Smooth muscle cell (in vitro differentiated cells): ENCODE measurements around the gene CAST. TPM values are rescaled to one million over a fixed set of nuclear protein-coding genes. Genes with fewer than 3 reads are reported as not detected.
A peak's percentile ranks its signal among the peaks of the same experiment; 100 is the strongest.

ENCODE experiments used
- DNase-seq: peaks from one replicate; lab custom pipeline; 2025; ENCODE audit not compliant: unreplicated experiment; lab: John Stamatoyannopoulos, UW
- H2AFZ ChIP-seq: fragments of 200-600 bp; sonication (generic); 2 replicates; pipeline ENCODE4 v1.6.0; 2016; ENCODE audit warnings: antibody characterized with exemption, low read depth, mild to moderate bottlenecking
- H3F3A ChIP-seq: fragments of 200-600 bp; sonication (generic); 2 replicates; pipeline ENCODE4 v1.6.0; 2017; ENCODE audit warnings: antibody characterized with exemption, low read depth
- H3K27ac ChIP-seq: fragments of 200-600 bp; sonication (generic); 2 replicates; pipeline ENCODE4 v1.5.1; 2016; ENCODE audit warnings: low read depth, mild to moderate bottlenecking
- H3K27me3 ChIP-seq: fragments of 200-600 bp; sonication (generic); 2 replicates; pipeline ENCODE4 v1.6.1; 2016; ENCODE audit warnings: low read depth, mild to moderate bottlenecking
- H3K36me3 ChIP-seq: fragments of 200-600 bp; sonication (generic); 2 replicates; pipeline ENCODE4 v1.5.1; 2016; ENCODE audit warnings: low read depth
- H3K4me1 ChIP-seq: fragments of 200-600 bp; sonication (generic); 2 replicates; pipeline ENCODE4 v1.5.1; 2016; ENCODE audit warnings: low read depth
- H3K4me2 ChIP-seq: fragments of 200-600 bp; sonication (generic); 2 replicates; pipeline ENCODE4 v1.6.0; 2016; ENCODE audit warnings: mild to moderate bottlenecking
- H3K4me3 ChIP-seq: fragments of 200-600 bp; sonication (generic); 2 replicates; pipeline ENCODE4 v1.5.1; 2016; ENCODE audit warnings: mild to moderate bottlenecking
- H3K79me2 ChIP-seq: fragments of 200-600 bp; sonication (generic); 2 replicates; pipeline ENCODE4 v1.6.0; 2016; ENCODE audit warnings: low read depth, mild to moderate bottlenecking
- H3K9ac ChIP-seq: fragments of 200-600 bp; sonication (generic); 2 replicates; pipeline ENCODE4 v1.6.0; 2016; ENCODE audit warnings: low read depth
- H3K9me3 ChIP-seq: fragments of 200-600 bp; sonication (generic); replicated peaks from 2 replicates; pipeline ENCODE4 v1.5.1; 2016; ENCODE audit warnings: low read depth
- H4K20me1 ChIP-seq: fragments of 200-600 bp; sonication (generic); 2 replicates; pipeline ENCODE4 v1.6.0; 2016; ENCODE audit warnings: low read depth
- WGBS: methylation state at CpG from one replicate; pipeline ENCODE4 v1.1.7; 2016; ENCODE audit warnings: low lambda C conversion rate; 5-methylcytosine and 5-hydroxymethylcytosine counted together
- polyA plus RNA-seq: library from polyadenylated mRNA; unstranded; fragments of >200 nt; fragmentation: Nextera tagmentation; extraction: Ambion mirVana; gene quantifications from 2 replicates; pipeline ENCODE4 v1.2.1, GENCODE V29; 2016
- total RNA-seq: library from RNA; depleted of rRNA; stranded (reverse); fragments of >200 nt; gene quantifications from 2 replicates; pipeline ENCODE4 v1.2.3, GENCODE V29; 2014
- TF ChIP-seq, protein P1 (sequence below): fragments of 200-600 bp; sonication (generic); IDR thresholded peaks from 2 replicates; pipeline ENCODE4 v1.5.1; 2017; ENCODE audit warnings: borderline replicate concordance, mild to moderate bottlenecking, antibody characterized with exemption; ENCODE audit not compliant: insufficient read depth, poor library complexity, severe bottlenecking

Gene CAST
- total and polyA plus RNA-seq, 2 experiments from 2014 or later: 76.2 to 189 TPM

DNA sequence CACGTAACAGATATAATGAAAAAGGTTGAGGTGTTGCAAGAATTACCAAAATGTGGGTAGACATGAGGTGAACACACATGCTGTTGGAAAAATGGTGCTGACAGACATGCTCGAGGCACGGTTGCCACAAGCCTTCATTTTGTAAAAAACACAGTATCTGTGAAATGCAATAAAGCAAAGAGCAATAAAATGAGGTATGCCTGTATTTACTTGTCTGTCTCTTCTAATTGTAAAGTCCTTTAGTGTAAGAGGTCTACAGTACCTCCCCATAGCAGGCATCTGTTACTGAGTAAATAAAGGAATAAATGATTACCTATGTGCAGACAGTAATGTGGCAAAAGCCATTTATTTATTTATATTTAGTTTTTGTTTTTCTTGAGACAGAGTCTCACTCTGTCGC is 3.0 kb upstream of the CAST start:
- Histone ChIP-seq H2AFZ (no peak overlapping the region), H3K27me3 (no peaks in the 10 kb centered on the region), H3K4me1 (peaks cover 14% of the 10 kb centered on the region), H3K9me3 (no peaks in the 10 kb centered on the region), H3K9ac (no peak overlapping the region), H3K79me2 (peaks cover 5% of the 10 kb centered on the region), H3K4me2 (no peak overlapping the region), H3K36me3 (no peaks in the 10 kb centered on the region), H3K4me3 (no peak overlapping the region), H4K20me1 (peaks cover 9% of the 10 kb centered on the region), H3K27ac (no peak overlapping the region), H3F3A (peaks cover 9% of the 10 kb centered on the region)
- WGBS: 83% methylated on average over 4 of the region's 4 CpGs
- TF ChIP-seq, protein P1, sequence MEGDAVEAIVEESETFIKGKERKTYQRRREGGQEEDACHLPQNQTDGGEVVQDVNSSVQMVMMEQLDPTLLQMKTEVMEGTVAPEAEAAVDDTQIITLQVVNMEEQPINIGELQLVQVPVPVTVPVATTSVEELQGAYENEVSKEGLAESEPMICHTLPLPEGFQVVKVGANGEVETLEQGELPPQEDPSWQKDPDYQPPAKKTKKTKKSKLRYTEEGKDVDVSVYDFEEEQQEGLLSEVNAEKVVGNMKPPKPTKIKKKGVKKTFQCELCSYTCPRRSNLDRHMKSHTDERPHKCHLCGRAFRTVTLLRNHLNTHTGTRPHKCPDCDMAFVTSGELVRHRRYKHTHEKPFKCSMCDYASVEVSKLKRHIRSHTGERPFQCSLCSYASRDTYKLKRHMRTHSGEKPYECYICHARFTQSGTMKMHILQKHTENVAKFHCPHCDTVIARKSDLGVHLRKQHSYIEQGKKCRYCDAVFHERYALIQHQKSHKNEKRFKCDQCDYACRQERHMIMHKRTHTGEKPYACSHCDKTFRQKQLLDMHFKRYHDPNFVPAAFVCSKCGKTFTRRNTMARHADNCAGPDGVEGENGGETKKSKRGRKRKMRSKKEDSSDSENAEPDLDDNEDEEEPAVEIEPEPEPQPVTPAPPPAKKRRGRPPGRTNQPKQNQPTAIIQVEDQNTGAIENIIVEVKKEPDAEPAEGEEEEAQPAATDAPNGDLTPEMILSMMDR: no peak
- no peak for DNase-seq

DNA sequence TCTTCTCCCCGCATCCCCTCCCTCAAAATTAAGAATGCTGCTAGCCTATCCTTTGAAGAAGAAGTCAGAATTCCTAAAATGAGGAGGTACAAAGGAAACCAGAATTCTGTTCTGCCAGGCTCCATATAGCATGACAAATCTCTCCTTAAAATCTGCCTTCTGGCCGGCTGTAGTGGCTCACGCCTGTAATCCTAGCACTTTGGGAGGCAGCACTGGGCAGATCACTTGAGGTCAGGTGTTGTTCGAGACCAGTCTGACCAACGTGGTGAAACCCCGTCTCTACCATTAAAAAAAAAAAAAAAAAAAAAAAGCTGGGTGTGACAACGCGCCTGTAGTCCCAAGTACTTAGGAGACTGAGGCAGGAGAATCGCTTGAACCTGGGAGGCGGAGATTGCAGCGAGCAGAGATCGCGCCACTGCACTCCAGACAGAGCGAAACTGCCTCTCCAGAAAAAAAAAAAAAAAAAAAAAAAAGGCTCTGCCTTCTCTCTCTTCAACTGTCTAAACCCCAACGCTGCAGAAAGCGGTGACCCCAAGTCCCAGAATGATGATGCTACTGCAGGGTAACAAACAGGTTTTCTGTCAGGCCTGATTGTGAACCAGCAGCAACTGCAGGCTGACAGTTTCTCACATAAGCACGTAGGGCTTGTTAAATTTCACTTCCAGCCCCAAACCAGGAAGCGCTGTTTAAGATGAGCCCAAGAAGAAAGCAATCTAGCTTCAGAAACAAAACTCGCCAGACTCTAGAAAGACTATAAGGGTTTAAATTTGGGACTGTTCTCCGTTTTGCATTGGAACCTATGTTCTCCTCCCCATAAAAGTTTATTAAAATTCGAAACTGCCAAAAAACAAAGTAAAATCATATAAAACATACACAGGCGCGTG is 963 bp upstream of the CAST start:
- Histone ChIP-seq H3F3A (peaks cover 9% of the 10 kb centered on the region), H3K9me3 (no peaks in the 10 kb centered on the region), H3K9ac (peak overlapping the region; percentile 41), H3K4me3 (peak overlapping the region; percentile 92), H3K27me3 (no peaks in the 10 kb centered on the region), H3K36me3 (no peaks in the 10 kb centered on the region), H3K27ac (peak overlapping the region; percentile 84), H2AFZ (peak overlapping the region; percentile 88), H3K4me1 (peaks cover 9% of the 10 kb centered on the region), H3K79me2 (peaks cover 25% of the 10 kb centered on the region), H4K20me1 (peaks cover 30% of the 10 kb centered on the region), H3K4me2 (peak overlapping the region; percentile 96)
- TF ChIP-seq, protein P1: no peak
- WGBS: 8% methylated on average over 23 of the region's 23 CpGs
- no peak for DNase-seq

DNA sequence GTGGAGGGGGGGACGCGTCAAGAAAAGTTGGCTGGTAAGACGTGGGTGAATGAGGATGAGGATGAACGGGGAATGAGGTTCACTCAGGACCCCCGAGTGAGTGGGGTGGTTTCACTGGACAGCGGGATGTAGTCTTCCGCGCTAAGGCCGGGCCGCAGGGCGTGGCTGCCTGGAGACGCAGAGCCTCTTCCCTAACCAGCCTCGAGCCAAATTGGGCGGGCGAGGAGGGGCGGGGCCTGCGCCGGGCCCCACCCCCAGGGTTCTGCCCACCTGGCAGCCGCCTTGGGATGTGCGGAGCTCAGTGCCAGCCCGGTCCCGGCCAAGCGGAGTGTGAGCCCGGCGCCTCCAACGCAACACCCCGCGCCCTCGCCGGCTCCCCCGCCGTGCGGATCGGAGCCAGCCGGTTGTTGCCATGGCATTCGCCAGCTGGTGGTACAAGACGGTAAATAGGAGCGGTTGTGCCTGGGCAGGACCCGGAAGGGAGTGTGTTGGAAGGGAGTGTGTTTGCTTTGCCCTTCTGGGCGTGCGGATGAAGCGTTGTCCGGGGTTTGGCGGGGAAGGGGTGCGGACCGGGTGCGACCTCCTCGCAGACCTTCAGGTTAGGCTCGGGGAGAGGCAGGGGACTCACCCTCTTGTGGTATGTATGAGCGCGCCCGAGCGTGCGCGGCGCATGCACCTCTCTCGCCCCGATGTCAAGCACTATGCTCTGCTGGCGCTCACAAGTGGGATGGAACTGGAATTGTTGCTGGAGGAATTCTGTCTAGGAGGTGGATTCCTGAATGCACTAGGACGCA is 746 bp downstream of the CAST start:
- Histone ChIP-seq H3K4me1 (peaks cover 6% of the 10 kb centered on the region), H3K9ac (peak overlapping the region; percentile 71), H3F3A (peaks cover 9% of the 10 kb centered on the region), H2AFZ (peak overlapping the region; percentile 88), H3K27me3 (no peaks in the 10 kb centered on the region), H3K79me2 (peaks cover 43% of the 10 kb centered on the region), H3K27ac (peak overlapping the region; percentile 84), H3K36me3 (no peaks in the 10 kb centered on the region), H4K20me1 (peaks cover 45% of the 10 kb centered on the region), H3K9me3 (no peaks in the 10 kb centered on the region), H3K4me2 (peak overlapping the region; percentile 96), H3K4me3 (peak overlapping the region; percentile 92)
- TF ChIP-seq, protein P1: no peak
- peak; percentile 55 for DNase-seq
- under 1% methylated on average over 58 of the region's 60 CpGs for WGBS
